Right kidney (tissue), 1 donor: ENCODE measurements around the gene NHP2.

Source experiments
- DNase-seq: peaks from one replicate; pipeline ENCODE4 v3.0.0-alpha.2; 2016

NHP2 gene

GRCh38 chr5:178180141-178180863 is 26.6 kb upstream of the NHP2 start:
- DNase-seq: no peak

GRCh38 chr5:178177569-178177968 is 23.9 kb upstream of the NHP2 start:
- DNase-seq: no peak

GRCh38 chr5:178176791-178177190 is 23.1 kb upstream of the NHP2 start:
- DNase-seq: no peak

DNA sequence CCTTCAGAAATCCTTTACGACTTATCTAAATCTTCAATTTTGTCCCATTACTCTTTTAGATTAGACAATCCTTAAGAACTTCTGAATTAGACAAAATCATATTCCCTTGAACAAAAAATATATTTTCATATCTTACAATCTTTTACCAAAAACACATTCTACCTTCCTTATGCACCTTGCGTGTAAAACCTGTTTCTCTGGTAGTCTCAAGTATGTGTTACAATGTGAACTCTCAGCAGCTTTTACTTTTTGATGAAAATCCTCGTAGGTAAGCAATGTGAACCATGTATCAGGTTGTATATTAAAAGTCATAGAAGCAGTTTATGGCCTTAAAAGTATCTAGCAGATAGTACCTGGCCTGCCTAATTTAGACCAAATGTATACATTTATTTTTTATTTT is 20.8 kb upstream of the NHP2 start:
- DNase-seq: no peak

DNA sequence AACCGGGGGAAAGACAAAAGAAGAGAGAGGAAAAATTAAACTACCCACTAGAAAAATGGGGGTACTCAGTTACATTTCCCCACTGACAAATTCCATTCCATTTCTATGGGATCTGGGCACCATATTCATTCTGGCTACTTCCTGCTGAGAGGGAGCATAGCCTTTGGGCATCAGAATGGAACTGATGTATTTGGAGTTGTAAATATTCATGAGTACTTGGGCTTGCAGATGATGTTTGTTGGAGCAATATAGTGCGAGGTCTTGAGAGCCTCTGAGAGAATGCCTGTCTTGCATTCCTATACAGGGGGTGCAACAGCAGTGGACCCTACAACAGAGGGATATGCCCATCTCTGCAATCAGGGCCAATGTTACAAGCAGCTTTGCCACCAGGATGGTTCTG is 16.8 kb upstream of the NHP2 start:
- no peak for DNase-seq

DNA sequence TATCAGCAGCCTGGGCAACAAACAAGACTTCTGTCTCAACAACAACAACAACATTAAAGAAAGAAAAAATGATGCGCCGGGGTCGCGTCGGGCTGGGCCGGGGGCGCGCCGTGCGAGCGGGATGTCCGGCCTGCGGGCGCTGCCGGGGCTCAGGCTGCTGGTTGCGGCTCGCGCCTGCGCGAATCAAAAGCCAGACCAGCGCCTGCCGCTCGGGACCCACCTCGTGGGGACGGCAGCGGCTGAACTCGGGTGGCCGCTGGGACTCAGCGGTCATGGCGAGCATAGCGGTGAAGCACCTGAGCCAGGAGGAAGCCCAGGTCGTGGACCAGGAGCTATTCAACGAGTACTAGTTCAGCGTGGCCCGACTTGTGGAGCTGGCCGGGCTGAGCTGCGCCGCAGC is 11.9 kb upstream of the NHP2 start:
- DNase-seq: peak; percentile 38

- DNase-seq: peak; percentile 82
Measured at GRCh38 chr5:178163772-178164735, 10.4 kb upstream of the NHP2 start.

GRCh38 chr5:178162481-178162880 is 8.8 kb upstream of the NHP2 start:
- no peak for DNase-seq

- no peak for DNase-seq
Measured at GRCh38 chr5:178160176-178160575, 6.5 kb upstream of the NHP2 start.

GRCh38 chr5:178155065-178155464 is 1.4 kb upstream of the NHP2 start:
- no peak for DNase-seq

- DNase-seq: no peak
Measured at GRCh38 chr5:178152491-178153444, 917 bp downstream of the NHP2 start.

DNA sequence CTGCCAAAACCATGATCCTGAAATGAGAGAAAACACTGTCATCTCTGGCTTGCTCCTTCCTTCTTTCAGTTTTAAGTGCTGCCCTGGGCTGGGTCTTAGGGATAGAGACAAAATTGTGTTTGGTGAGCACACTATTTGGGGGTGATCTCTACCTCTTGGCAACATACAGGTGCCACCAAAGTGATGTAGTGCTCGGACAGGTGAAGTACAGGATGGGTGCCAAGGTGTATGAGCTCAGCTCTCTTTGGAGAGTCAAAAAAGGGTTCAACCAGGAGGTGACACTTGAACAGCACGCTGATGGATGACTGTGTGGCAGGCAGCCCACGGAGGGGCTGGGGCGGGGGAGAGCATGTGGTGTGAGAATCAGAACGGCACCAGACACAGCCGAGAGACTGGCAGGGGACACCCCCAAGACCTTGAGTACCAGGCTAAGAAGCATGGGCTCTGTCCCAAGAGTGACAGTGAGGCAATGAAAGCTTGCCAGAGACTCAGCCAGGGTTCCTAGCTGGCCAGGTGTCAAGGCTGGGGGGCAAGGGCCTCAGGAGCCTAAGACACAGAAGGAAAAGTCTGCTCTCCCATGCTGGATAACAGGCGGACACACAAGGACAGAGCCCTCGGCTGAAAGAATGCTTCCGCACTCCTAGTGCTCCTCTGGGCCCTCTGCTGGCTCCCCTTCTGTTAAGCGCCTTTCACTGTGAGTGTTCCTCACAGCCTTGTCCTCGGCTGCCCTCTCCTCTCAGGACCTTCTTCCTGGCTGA is 2.5 kb downstream of the NHP2 start:
- DNase-seq: no peak

DNA sequence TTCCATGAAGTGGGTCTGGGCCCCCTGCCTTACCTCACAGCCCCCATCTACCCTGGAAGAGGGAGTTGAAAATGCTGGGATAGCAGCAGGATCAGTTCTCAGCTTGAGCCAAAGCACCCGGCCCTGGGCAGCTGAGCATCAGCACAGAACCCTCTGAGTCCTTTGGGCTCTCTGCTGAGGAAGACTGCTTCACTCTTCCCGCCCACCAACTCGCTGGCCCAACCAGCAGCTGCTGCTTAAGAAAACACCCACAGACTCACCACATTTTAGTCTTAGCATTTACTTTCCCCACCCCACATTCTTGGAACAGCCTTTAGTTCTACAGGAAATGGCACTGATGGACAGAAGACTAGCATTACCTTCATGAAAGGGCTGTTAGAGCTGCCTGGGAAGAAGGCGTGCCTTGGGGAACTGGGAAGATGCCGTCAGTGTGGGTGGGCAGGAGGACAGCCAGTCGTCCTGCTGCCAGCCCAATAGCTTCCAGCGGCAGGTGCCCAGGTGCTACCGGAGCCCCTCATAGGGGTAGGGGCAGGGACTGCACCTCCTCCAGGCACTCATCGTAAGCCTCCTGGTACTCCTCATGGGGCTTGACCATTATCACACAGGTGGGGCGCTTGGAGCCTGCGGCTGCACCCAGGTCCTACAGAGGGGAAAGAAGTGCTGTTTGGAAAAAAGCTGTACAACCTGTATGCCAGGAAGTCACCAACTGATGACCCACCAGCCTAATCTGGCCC is 4.3 kb downstream of the NHP2 start:
- no peak for DNase-seq

- DNase-seq: no peak
Measured at GRCh38 chr5:178147406-178147805, 6.3 kb downstream of the NHP2 start.

- peak; percentile 47 for DNase-seq
Measured at GRCh38 chr5:178145965-178146820, 7.5 kb downstream of the NHP2 start.

GRCh38 chr5:178143901-178144300 is 9.8 kb downstream of the NHP2 start:
- no peak for DNase-seq

GRCh38 chr5:178143246-178143645 is 10.4 kb downstream of the NHP2 start:
- no peak for DNase-seq

GRCh38 chr5:178142642-178143041 is 11.0 kb downstream of the NHP2 start:
- DNase-seq: no peak

- DNase-seq: no peak
Measured at GRCh38 chr5:178141550-178141949, 12.1 kb downstream of the NHP2 start.

GRCh38 chr5:178137991-178138390 is 15.7 kb downstream of the NHP2 start:
- no peak for DNase-seq
